Liver (tissue), 3 donors: ENCODE results near the gene WDR12.
"Not testable (repeated sequence)": the region's sequence is repeated elsewhere in the genome, so short reads cannot be mapped to it uniquely, and the experiment has no call there.

Experiments used
- CTCF ChIP-seq: fragments of 150-350 bp; IDR thresholded peaks from 2 replicates; pipeline ENCODE4 v1.5.1; 2017; ENCODE audit warnings: improper control_type of control experiment, low read depth, low read length; ENCODE audit not compliant: missing input control
- GABPA ChIP-seq, 2 donors: IDR thresholded peaks in 1 of 2; conservative IDR thresholded peaks in 1 of 2; 2 replicates each; pipeline ENCODE4 v1.6.1; 2016; ENCODE audit warnings: antibody characterized with exemption in 2 of 2, mild to moderate bottlenecking in 1 of 2, moderate library complexity in 1 of 2
- JUND ChIP-seq, 2 donors: IDR thresholded peaks; 2 replicates each; pipeline ENCODE4 v1.6.1; 2016; ENCODE audit warnings: antibody characterized with exemption in 2 of 2
- MAX ChIP-seq: IDR thresholded peaks from 2 replicates; pipeline ENCODE4 v1.6.1; 2016; ENCODE audit warnings: antibody characterized with exemption
- SP1 ChIP-seq: IDR thresholded peaks from 2 replicates; pipeline ENCODE4 v1.6.1; 2018; ENCODE audit warnings: antibody characterized with exemption, mild to moderate bottlenecking
- YY1 ChIP-seq: IDR thresholded peaks from 2 replicates; pipeline ENCODE4 v1.6.1; 2016; ENCODE audit warnings: antibody characterized with exemption, mild to moderate bottlenecking
- donor health status: healthy.
- donor health status: healthy.

GRCh38 chr2:202949333-202949732 is 37.9 kb upstream of the WDR12 start:
- not testable (repeated sequence) for TF ChIP-seq MAX; CTCF; SP1; YY1; GABPA (IDR thresholded peaks at IDR 0.05 in 1 of 2, conservative IDR thresholded peaks at IDR 0.05 in 1 of 2); JUND (IDR thresholded peaks at IDR 0.05)
